ENCODE measurements around the gene ZDHHC1. TPM values are rescaled to one million over a fixed set of nuclear protein-coding genes. Genes with fewer than 3 reads are reported as not detected.

The ZDHHC1 gene
- total and polyA plus RNA-seq, 4 donors: 0.33 to 1.6 (median 1.1) TPM

DNA sequence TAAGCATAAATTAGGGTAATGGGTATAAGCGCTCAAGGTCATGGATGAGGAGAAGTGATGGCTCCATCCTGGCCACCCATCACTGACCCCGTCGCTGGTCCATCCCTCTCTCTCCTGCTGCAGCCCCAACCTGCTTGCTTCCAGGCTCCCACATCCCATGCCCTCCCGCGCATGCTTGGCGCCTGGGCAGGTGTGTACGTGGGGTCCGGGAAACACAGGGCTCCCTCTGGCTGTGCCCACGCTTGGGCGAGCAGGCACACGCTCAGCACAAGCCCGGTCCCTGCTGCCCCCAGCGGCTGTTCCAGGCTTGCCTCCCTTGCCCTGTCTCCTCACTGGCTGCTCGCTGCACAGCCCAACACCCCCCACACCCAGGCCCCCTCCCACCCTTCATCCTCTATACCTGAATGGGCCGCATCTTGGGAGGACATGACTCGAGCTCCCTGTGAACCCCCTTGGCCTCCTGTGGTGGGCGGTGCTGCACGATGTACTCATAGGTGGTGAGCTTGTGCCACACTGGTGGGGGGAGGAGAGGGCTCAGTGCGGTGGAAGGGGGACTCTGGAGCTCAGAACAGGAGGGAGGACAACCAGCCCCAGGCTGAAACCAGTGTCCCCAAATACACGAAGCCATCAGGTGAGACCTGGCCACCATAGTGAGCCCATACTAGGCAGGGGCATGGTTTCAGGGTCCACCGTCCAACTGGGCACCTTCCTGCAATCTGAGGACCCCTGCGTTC lies 18.3 kb downstream of the ZDHHC1 start (continued):
- TF ChIP-seq, protein P1, sequence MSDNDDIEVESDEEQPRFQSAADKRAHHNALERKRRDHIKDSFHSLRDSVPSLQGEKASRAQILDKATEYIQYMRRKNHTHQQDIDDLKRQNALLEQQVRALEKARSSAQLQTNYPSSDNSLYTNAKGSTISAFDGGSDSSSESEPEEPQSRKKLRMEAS (IDR thresholded peaks at IDR 0.05): no peak
- TF ChIP-seq EGR1 (IDR thresholded peaks at IDR 0.05; ENCODE audit: low read depth in 2 of 2): no peak
- no peak for TF ChIP-seq JUND (IDR thresholded peaks at IDR 0.05)
- TF ChIP-seq, protein P2, sequence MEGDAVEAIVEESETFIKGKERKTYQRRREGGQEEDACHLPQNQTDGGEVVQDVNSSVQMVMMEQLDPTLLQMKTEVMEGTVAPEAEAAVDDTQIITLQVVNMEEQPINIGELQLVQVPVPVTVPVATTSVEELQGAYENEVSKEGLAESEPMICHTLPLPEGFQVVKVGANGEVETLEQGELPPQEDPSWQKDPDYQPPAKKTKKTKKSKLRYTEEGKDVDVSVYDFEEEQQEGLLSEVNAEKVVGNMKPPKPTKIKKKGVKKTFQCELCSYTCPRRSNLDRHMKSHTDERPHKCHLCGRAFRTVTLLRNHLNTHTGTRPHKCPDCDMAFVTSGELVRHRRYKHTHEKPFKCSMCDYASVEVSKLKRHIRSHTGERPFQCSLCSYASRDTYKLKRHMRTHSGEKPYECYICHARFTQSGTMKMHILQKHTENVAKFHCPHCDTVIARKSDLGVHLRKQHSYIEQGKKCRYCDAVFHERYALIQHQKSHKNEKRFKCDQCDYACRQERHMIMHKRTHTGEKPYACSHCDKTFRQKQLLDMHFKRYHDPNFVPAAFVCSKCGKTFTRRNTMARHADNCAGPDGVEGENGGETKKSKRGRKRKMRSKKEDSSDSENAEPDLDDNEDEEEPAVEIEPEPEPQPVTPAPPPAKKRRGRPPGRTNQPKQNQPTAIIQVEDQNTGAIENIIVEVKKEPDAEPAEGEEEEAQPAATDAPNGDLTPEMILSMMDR (IDR thresholded peaks at IDR 0.05; ENCODE audit: low read depth, low read length, missing input control): no peak

DNA sequence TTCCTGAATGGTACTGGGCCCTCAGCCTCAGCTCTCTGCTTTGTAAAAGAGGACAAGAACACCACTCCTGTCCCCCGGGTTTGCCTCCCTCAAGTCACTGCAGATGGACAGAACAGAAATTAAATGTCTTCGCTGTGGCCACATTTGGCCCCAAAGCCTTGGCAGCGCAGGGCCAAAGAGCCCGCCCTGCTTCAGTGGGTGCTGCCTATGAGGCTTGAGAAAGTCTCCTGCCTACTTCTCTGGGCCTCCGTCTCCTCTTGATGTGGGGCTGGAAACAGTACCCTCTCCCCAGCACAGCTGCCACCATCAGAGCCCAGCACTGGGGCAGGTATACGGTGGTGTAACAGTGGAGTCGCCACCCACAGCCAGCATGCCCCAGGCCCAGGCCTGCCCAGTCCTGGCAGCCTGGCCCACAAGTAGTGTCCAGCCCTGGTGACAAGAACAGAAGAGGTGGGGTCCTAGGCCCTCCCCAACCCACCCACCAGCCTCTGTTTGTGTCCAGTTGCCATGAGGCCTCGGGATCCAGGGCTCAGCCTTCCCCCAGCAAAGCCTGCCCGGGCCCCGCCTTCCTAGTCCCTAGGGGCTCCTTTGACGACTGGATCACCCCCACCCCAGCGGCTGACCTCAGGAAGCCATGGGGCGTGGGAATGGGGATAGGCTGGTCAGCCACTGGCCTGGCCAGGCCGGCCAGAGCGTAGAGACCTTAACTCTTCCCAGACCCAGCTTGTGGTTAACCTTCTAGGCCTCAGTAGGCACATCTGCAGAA lies 19.1 kb downstream of the ZDHHC1 start:
- peaks cover 3 to 20% (median 6%) of the 10 kb centered on the region in 4 donors for H3K4me1 ChIP-seq (ENCODE audit: control insufficient read depth in 4 of 4, insufficient read depth in 4 of 4, low read length in 3 of 4)
- peaks cover 0 to 3% (median 1%) of the 10 kb centered on the region in 4 donors for H3K27me3 ChIP-seq (ENCODE audit: control insufficient read depth in 4 of 4, insufficient read depth in 4 of 4, low read length in 3 of 4)
- TF ChIP-seq, protein P3, sequence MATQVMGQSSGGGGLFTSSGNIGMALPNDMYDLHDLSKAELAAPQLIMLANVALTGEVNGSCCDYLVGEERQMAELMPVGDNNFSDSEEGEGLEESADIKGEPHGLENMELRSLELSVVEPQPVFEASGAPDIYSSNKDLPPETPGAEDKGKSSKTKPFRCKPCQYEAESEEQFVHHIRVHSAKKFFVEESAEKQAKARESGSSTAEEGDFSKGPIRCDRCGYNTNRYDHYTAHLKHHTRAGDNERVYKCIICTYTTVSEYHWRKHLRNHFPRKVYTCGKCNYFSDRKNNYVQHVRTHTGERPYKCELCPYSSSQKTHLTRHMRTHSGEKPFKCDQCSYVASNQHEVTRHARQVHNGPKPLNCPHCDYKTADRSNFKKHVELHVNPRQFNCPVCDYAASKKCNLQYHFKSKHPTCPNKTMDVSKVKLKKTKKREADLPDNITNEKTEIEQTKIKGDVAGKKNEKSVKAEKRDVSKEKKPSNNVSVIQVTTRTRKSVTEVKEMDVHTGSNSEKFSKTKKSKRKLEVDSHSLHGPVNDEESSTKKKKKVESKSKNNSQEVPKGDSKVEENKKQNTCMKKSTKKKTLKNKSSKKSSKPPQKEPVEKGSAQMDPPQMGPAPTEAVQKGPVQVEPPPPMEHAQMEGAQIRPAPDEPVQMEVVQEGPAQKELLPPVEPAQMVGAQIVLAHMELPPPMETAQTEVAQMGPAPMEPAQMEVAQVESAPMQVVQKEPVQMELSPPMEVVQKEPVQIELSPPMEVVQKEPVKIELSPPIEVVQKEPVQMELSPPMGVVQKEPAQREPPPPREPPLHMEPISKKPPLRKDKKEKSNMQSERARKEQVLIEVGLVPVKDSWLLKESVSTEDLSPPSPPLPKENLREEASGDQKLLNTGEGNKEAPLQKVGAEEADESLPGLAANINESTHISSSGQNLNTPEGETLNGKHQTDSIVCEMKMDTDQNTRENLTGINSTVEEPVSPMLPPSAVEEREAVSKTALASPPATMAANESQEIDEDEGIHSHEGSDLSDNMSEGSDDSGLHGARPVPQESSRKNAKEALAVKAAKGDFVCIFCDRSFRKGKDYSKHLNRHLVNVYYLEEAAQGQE (IDR thresholded peaks at IDR 0.05): no peak
- TF ChIP-seq NR2F2 (IDR thresholded peaks at IDR 0.05): peak; percentile 36
- H3K27ac ChIP-seq (ENCODE audit: low read depth in 1 of 2, low read length in 2 of 2): no peak overlapping the region
- no peak overlapping the region for H3K4me3 ChIP-seq (ENCODE audit: low read depth in 1 of 3, low read length in 3 of 3)
- H3K9me3 ChIP-seq (ENCODE audit: control insufficient read depth in 4 of 4, low read length in 3 of 4): no peaks in the 10 kb centered on the region
- H3K9ac ChIP-seq (ENCODE audit: low read depth in 1 of 2, low read length in 2 of 2): no peak overlapping the region
- DNase-seq (ENCODE audit: low spot score): no peak
- H3K36me3 ChIP-seq (ENCODE audit: control insufficient read depth in 4 of 4, insufficient read depth in 3 of 4, low read depth in 1 of 4, low read length in 3 of 4): no peaks in the 10 kb centered on the region
- WGBS: 78% methylated on average over 15 of the region's 15 CpGs

DNA sequence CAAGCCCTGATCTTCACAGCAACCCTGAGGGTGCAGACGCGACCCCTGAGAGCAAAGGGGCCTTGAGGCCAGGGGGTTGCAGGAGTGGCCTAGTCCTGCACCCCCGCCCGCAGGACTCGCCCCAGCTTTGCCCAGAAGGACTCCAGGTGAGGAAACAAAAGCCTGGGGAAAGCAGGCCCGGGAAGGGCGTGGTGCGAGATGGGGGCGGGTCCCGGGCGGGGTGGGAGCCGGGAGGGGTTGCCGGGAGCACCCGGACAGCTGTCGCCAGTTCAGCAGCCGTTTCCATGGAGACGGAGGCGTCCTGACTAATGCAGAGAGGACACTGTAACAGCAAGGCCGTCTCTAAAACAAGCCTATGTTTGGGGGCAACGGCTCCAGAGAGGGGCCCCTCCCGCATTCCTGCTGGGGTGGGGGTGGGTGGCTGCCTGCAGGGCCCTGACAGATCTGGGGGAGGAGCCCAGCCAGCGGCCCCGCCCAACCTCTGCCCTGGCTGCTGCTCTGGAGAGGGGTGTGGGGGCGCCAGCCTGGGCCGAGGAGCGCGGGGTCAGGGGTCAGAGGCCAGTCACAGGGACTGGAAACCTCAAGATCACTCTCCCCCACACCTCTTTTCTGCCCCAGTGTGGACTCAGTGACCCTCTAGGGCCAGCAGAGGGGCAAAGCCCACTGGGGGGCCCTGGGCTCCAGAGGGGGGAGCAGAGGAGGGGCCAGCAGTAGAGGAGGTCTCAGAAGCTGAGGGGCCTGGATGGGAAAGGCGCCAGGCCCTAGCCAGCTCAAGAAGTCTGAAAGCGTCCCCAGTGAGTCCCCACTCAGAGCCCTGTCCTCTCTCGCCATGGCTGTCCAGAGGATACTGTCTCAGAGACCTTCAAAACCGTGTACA lies 19.9 kb downstream of the ZDHHC1 start:
- peaks cover 3 to 21% (median 6%) of the 10 kb centered on the region in 4 donors for H3K4me1 ChIP-seq (ENCODE audit: control insufficient read depth in 4 of 4, insufficient read depth in 4 of 4, low read length in 3 of 4)
- no peak for DNase-seq (ENCODE audit: low spot score)
- WGBS: 32% methylated on average over 31 of the region's 31 CpGs
- H3K9me3 ChIP-seq (ENCODE audit: control insufficient read depth in 4 of 4, low read length in 3 of 4): no peaks in the 10 kb centered on the region
- H3K9ac ChIP-seq (ENCODE audit: low read depth in 1 of 2, low read length in 2 of 2): no peak overlapping the region
- H3K27ac ChIP-seq (ENCODE audit: low read depth in 1 of 2, low read length in 2 of 2): peak overlapping the region in 1 of 2 donors; percentile 52
- H3K36me3 ChIP-seq (ENCODE audit: control insufficient read depth in 4 of 4, insufficient read depth in 3 of 4, low read depth in 1 of 4, low read length in 3 of 4): no peaks in the 10 kb centered on the region
- H3K4me3 ChIP-seq (ENCODE audit: low read depth in 1 of 3, low read length in 3 of 3): no peak overlapping the region
- TF ChIP-seq, protein P4, sequence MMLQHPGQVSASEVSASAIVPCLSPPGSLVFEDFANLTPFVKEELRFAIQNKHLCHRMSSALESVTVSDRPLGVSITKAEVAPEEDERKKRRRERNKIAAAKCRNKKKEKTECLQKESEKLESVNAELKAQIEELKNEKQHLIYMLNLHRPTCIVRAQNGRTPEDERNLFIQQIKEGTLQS (IDR thresholded peaks at IDR 0.05): no peak
- TF ChIP-seq RXRA (IDR thresholded peaks at IDR 0.05) (no peak), NR2F2 (IDR thresholded peaks at IDR 0.05) (peak; percentile 18)
- peaks cover 0 to 3% (median 1%) of the 10 kb centered on the region in 4 donors for H3K27me3 ChIP-seq (ENCODE audit: control insufficient read depth in 4 of 4, insufficient read depth in 4 of 4, low read length in 3 of 4)
